HepG2 (cell line): Measurements from ENCODE around the gene TRIP6. TPM values are rescaled to one million over a fixed set of nuclear protein-coding genes. Genes with fewer than 3 reads are reported as not detected.

Source experiments
- AGO2 ChIP-seq: fragments of 200-400 bp; formaldehyde crosslinking; optimal IDR thresholded peaks from 2 replicates; pipeline ENCODE3; 2017; ENCODE audit warnings: mild to moderate bottlenecking, low read depth, low read length, moderate library complexity
- BCL6 ChIP-seq: IDR thresholded peaks from 2 replicates; pipeline ENCODE4 v1.6.1; 2016; ENCODE audit warnings: missing genetic modification reagents, missing compliant biosample characterization
- FOXC1 ChIP-seq: sonication (generic); formaldehyde crosslinking; IDR thresholded peaks from 2 replicates; pipeline ENCODE4 v1.8.0; 2022; ENCODE audit warnings: mild to moderate bottlenecking, missing genetic modification reagents, borderline replicate concordance
- GABPA ChIP-seq, 2 experiments: IDR thresholded peaks; 2 replicates each; pipeline ENCODE4 v1.6.1; 2011 to 2016; ENCODE audit warnings: low read depth in 2 of 2, low read length in 1 of 2, missing biosample characterization in 1 of 2, missing genetic modification characterization in 1 of 2
- GFI1 ChIP-seq: sonication (generic); formaldehyde crosslinking; IDR thresholded peaks from 2 replicates; pipeline ENCODE4 v1.5.0; 2020; ENCODE audit warnings: missing genetic modification reagents, mild to moderate bottlenecking, borderline replicate concordance
- MAFF ChIP-seq: IDR thresholded peaks from 2 replicates; pipeline ENCODE4 v1.6.1; 2011; ENCODE audit warnings: low read depth, low read length, improper control_type of control experiment
- MEIS2 ChIP-seq: sonication (generic); formaldehyde crosslinking; IDR thresholded peaks from 2 replicates; pipeline ENCODE4 v1.9.0; 2021; ENCODE audit warnings: mild to moderate bottlenecking, missing genetic modification reagents
- PAXIP1 ChIP-seq: sonication (generic); formaldehyde crosslinking; conservative IDR thresholded peaks from 2 replicates; pipeline ENCODE4 v1.4.0; 2020; ENCODE audit warnings: mild to moderate bottlenecking, missing genetic modification reagents, moderate library complexity
- PHF21A ChIP-seq: sonication (generic); formaldehyde crosslinking; IDR thresholded peaks from 2 replicates; pipeline ENCODE4 v1.5.0; 2020; ENCODE audit warnings: mild to moderate bottlenecking, missing genetic modification reagents
- SALL1 ChIP-seq: sonication (generic); formaldehyde crosslinking; IDR thresholded peaks from 2 replicates; pipeline ENCODE4 v1.8.0; 2022; ENCODE audit warnings: mild to moderate bottlenecking, missing genetic modification reagents
- SAP130 ChIP-seq: IDR thresholded peaks from 2 replicates; pipeline ENCODE4 v1.6.1; 2016; ENCODE audit warnings: low read depth
- SNAI1 ChIP-seq: sonication (generic); formaldehyde crosslinking; IDR thresholded peaks from 2 replicates; pipeline ENCODE4 v1.5.0; 2020; ENCODE audit warnings: mild to moderate bottlenecking, missing genetic modification reagents, borderline replicate concordance
- SOX6 ChIP-seq, 2 experiments: fragments of 450-650 bp in 1 of 2; sonication (generic) in 1 of 2; formaldehyde crosslinking in 1 of 2; IDR thresholded peaks; 2 replicates each; pipeline versions ENCODE4 v1.4.0 to v1.6.1; 2017 to 2020; ENCODE audit warnings: antibody characterized with exemption in 1 of 2, mild to moderate bottlenecking in 1 of 2, missing genetic modification reagents in 1 of 2
- ZC3H13 ChIP-seq: sonication (generic); formaldehyde crosslinking; IDR thresholded peaks from 2 replicates; pipeline ENCODE4 v1.8.1; 2023; ENCODE audit warnings: mild to moderate bottlenecking, missing genetic modification reagents, moderate library complexity
- ZNF18 ChIP-seq: sonication (generic); formaldehyde crosslinking; IDR thresholded peaks from 2 replicates; pipeline ENCODE4 v1.8.0; 2022; ENCODE audit warnings: mild to moderate bottlenecking, missing genetic modification reagents; ENCODE audit not compliant: insufficient replicate concordance
- ZNF569 ChIP-seq: sonication (generic); formaldehyde crosslinking; IDR thresholded peaks from 2 replicates; pipeline ENCODE4 v1.5.0; 2020; ENCODE audit warnings: mild to moderate bottlenecking, missing genetic modification reagents, moderate library complexity, borderline replicate concordance
- ZNF670 ChIP-seq: sonication (generic); formaldehyde crosslinking; IDR thresholded peaks from 2 replicates; pipeline ENCODE4 v1.8.0; 2022; ENCODE audit warnings: mild to moderate bottlenecking, missing genetic modification reagents, borderline replicate concordance
- ZNF687 ChIP-seq: sonication (generic); formaldehyde crosslinking; IDR thresholded peaks from 2 replicates; pipeline ENCODE4 v1.5.1; 2020; ENCODE audit warnings: mild to moderate bottlenecking, missing genetic modification reagents, moderate library complexity
- polyA plus RNA-seq, 8 experiments: library from polyadenylated mRNA; depleted of rRNA in 3 of 8; stranded (reverse) in 7 of 8; unstranded in 1 of 8; fragments of >200 nt; fragmentation: Illumina TruSeq in 4 of 8; extraction: Trizol in 4 of 8; gene quantifications; 2 replicates each; pipeline versions ENCODE4 v1.2.1 to v1.2.3, GENCODE V29; 2011 to 2016; ENCODE audit warnings: low read depth in 4 of 8, missing spikeins in 1 of 8, mixed read lengths in 1 of 8; ENCODE audit not compliant: insufficient read depth in 1 of 8
- total RNA-seq, 5 experiments: library from RNA; depleted of rRNA; stranded (reverse); fragments of >200 nt; fragmentation: Illumina TruSeq; extraction: Trizol; gene quantifications; 2 replicates each; pipeline ENCODE4 v1.2.3, GENCODE V29; 2016; ENCODE audit warnings: low read depth in 1 of 5

The TRIP6 gene
- total and polyA plus RNA-seq, 2 of the 13 experiments (the other 11 are each of a cell fraction or from before 2014, with no cell fraction given): 0.34 to 0.38 TPM

- peak; percentile 77 for TF ChIP-seq PAXIP1
- no peak for TF ChIP-seq BCL6
- peak; percentile 93 for TF ChIP-seq GFI1
- no peak for TF ChIP-seq ZC3H13 (CRISPR knock-in tag)
- TF ChIP-seq FOXC1 (CRISPR knock-in tag): 0 out of 2 replicates have a peak, but pooled peaks have one; percentile 15
- no peak for TF ChIP-seq SOX6 (IDR thresholded peaks at IDR 0.05)
- TF ChIP-seq SOX6 (CRISPR knock-in tag; IDR thresholded peaks at IDR 0.05): 0 out of 2 replicates have a peak, but pooled peaks have one; percentile 17
- peak; percentile 88 for TF ChIP-seq MAFF
- TF ChIP-seq MEIS2 (CRISPR knock-in tag): no peak
- peak; percentile 33; the same call in 1 of the 2 replicates for TF ChIP-seq SAP130 (CRISPR knock-in tag)
- TF ChIP-seq ZNF18: no peak
- TF ChIP-seq ZNF569 (CRISPR knock-in tag): no peak
- 0 out of 2 replicates have a peak, but pooled peaks have one; percentile 16 for TF ChIP-seq ZNF687 (CRISPR knock-in tag)
- TF ChIP-seq GABPA (IDR thresholded peaks at IDR 0.05; ENCODE audit: low read depth, low read length): no peak
- no peak for TF ChIP-seq GABPA (CRISPR knock-in tag; IDR thresholded peaks at IDR 0.05; ENCODE audit: low read depth)
- peak; percentile 77 for TF ChIP-seq PHF21A (CRISPR knock-in tag)
- TF ChIP-seq SNAI1 (CRISPR knock-in tag): no peak
- peak; percentile 56; the same call in 1 of the 2 replicates for TF ChIP-seq ZNF670
- no peak for TF ChIP-seq AGO2
- TF ChIP-seq SALL1 (CRISPR knock-in tag): 0 out of 2 replicates have a peak, but pooled peaks have one; percentile 20
Observed at GRCh38 chr7:100863406-100863950, 3.7 kb upstream of the TRIP6 start (continued).
